ENCODE measurements around the gene PANX2. TPM values are rescaled to one million over a fixed set of nuclear protein-coding genes. Genes with fewer than 3 reads are reported as not detected.

PANX2 gene
- total and polyA plus RNA-seq, 2 of the 4 experiments (the other 2 are of a cell fraction), result 0.18 to 1.7 TPM

- Histone ChIP-seq H3K9ac (ENCODE audit: low read depth, low read length) (no peak overlapping the region), H3K36me3 (ENCODE audit: control insufficient read depth, insufficient read depth, low read length) (peaks cover 34% of the 10 kb centered on the region), H3K4me2 (ENCODE audit: low read depth, low read length) (no peak overlapping the region), H3K4me3 (ENCODE audit: insufficient read depth, low read depth, low read length) (no peak overlapping the region), H3K18ac (ENCODE audit: low read depth, low read length) (no peak overlapping the region), H2BK15ac (ENCODE audit: low read depth, low read length) (no peak overlapping the region), H2AFZ (replicated peaks; ENCODE audit: low read length, poor library complexity) (no peak overlapping the region), H3K56ac (ENCODE audit: extremely low read depth, insufficient read depth, low read length) (no peak overlapping the region), H2BK20ac (ENCODE audit: low read depth, low read length) (no peak overlapping the region), H2AK9ac (replicated peaks; ENCODE audit: low read depth, low read length, poor library complexity) (no peak overlapping the region), H4K5ac (ENCODE audit: low read depth, low read length) (no peak overlapping the region), H3K27me3 (ENCODE audit: control insufficient read depth, insufficient read depth, low read length) (no peaks in the 10 kb centered on the region), H3K79me1 (ENCODE audit: low read depth in 1 of 2, low read length in 2 of 2) (peaks cover 7 to 32% of the 10 kb centered on the region in 2 experiments; a peak in 3 of 4 replicates), H2AK5ac (ENCODE audit: low read depth, low read length) (no peak overlapping the region), H3K9me1 (ENCODE audit: insufficient read depth, low read length) (0 out of 2 replicates have a peak, but pooled peaks cover 1% of the 10 kb centered on the region), H3K14ac (replicated peaks; ENCODE audit: low read depth, low read length) (no peak overlapping the region), H2BK120ac (ENCODE audit: low read depth, low read length) (no peak overlapping the region), H3K4ac (ENCODE audit: low read depth, low read length) (no peak overlapping the region), H3K27ac (ENCODE audit: insufficient read depth, low read length) (no peak overlapping the region), H3K23ac (ENCODE audit: low read depth, low read length) (no peak overlapping the region), H4K20me1 (ENCODE audit: insufficient read depth, low read length) (peaks cover 17% of the 10 kb centered on the region), H4K8ac (ENCODE audit: low read depth in 2 of 2, low read length in 2 of 2) (no peak overlapping the region), H4K91ac (ENCODE audit: insufficient read depth, low read depth, low read length) (no peak overlapping the region), H2BK5ac (ENCODE audit: low read depth, low read length, poor library complexity, severe bottlenecking) (no peak overlapping the region), H3K4me1 (ENCODE audit: control insufficient read depth, insufficient read depth, low read length) (peaks cover under 1% of the 10 kb centered on the region; the same call in 1 of the 2 replicates), H3K9me3 (ENCODE audit: control insufficient read depth, insufficient read depth, low read length) (no peaks in the 10 kb centered on the region)
- no peak for TF ChIP-seq NFE2L2 (IDR thresholded peaks at IDR 0.05; ENCODE audit: low read depth, low read length)
- no peak for TF ChIP-seq MXI1 (IDR thresholded peaks at IDR 0.05; ENCODE audit: borderline replicate concordance, low read depth, low read length)
- no peak for TF ChIP-seq USF2 (IDR thresholded peaks at IDR 0.05; ENCODE audit: low read depth, low read length)
- no peak for TF ChIP-seq RCOR1 (IDR thresholded peaks at IDR 0.05; ENCODE audit: insufficient replicate concordance, low read length)
- no peak for TF ChIP-seq MAFK (IDR thresholded peaks at IDR 0.05; ENCODE audit: low read depth, low read length)
- TF ChIP-seq POLR2A (IDR thresholded peaks at IDR 0.05; ENCODE audit: low read depth, low read length), result no peak
- TF ChIP-seq RFX5 (IDR thresholded peaks at IDR 0.05; ENCODE audit: low read depth, low read length), result no peak
- TF ChIP-seq SMC3 (IDR thresholded peaks at IDR 0.05; ENCODE audit: low read depth, low read length), result no peak
- TF ChIP-seq CTCF (conservative IDR thresholded peaks at IDR 0.05; ENCODE audit: low read depth, low read length), result no peak
- TF ChIP-seq RAD21 (IDR thresholded peaks at IDR 0.05; ENCODE audit: low read length), result no peak
- no peak for TF ChIP-seq BHLHE40 (IDR thresholded peaks at IDR 0.05; ENCODE audit: low read depth, low read length)
- no peak for TF ChIP-seq CEBPB (IDR thresholded peaks at IDR 0.05; ENCODE audit: low read depth, low read length)
- BruUV-seq (replicated peaks), result no TSS peak
- POLR2A ChIA-PET (ENCODE audit: unreplicated experiment), result interaction anchor here (0.6 kb wide), 1 partner anchor 19 kb away, joined by 3 read pairs; no protein-coding TSS in a partner anchor
- 79% methylated on average over 3 of the region's 18 CpGs; no CpG with 5 or more reads in 1 of the 2 experiments for WGBS, 2 experiments (ENCODE audit: extremely low coverage in 2 of 2, insufficient read length in 1 of 2)
- in situ Hi-C loops (cut with MboI; ENCODE audit: low sequenced_read_pairs) (no loop called here), dilution Hi-C loops (cut with HindIII; ENCODE audit: low sequenced_read_pairs, unreplicated experiment) (no loop called here), intact Hi-C loops (cut with micrococcal nuclease) (no loop called here)
- DNase-seq (no peak), ATAC-seq (ENCODE audit: low read depth) (no peak)
- CTCF ChIA-PET, result no interaction called here
These were observed 25.7 kb downstream of the PANX2 start for GRCh38 chr22:50196256-50196655.

All from IMR-90 (cell line).